Mammary epithelial cell (primary cell): ENCODE measurements around the gene GAB2.

ENCODE experiments used
- CTCF ChIP-seq, 2 donors: IDR thresholded peaks in 1 of 2; conservative IDR thresholded peaks in 1 of 2; 2 replicates each; pipeline ENCODE4 v1.5.1; 2011 to 2012; ENCODE audit warnings: inconsistent platforms in 2 of 2, low read length in 2 of 2, mild to moderate bottlenecking in 2 of 2, control low read depth in 1 of 2, low read depth in 1 of 2; ENCODE audit not compliant: insufficient read depth in 1 of 2; ENCODE audit errors: extremely low read depth in 1 of 2
- EZH2 ChIP-seq: IDR thresholded peaks from 2 replicates; pipeline ENCODE4 v1.6.1; 2012; ENCODE audit warnings: low read length, inconsistent platforms, borderline replicate concordance

GRCh38 chr11:78276311-78276710, 141.3 kb downstream of the GAB2 start:
- no peak for TF ChIP-seq EZH2
- TF ChIP-seq CTCF (conservative IDR thresholded peaks at IDR 0.05 in 1 of 2, IDR thresholded peaks at IDR 0.05 in 1 of 2; ENCODE audit: extremely low read depth in 1 of 2, insufficient read depth in 1 of 2, low read depth in 1 of 2, low read length in 2 of 2): no peak
